OCI-LY7 (cell line): ENCODE measurements around the gene EEPD1.

Source experiments
- CTCF ChIP-seq: fragments of 200-600 bp; sonication (generic); conservative IDR thresholded peaks from 2 replicates; pipeline ENCODE4 v1.5.1; 2014; ENCODE audit warnings: mild to moderate bottlenecking, antibody characterized with exemption, low read length, moderate library complexity, mixed read lengths
- EZH2phosphoT487 ChIP-seq: fragments of 200-600 bp; sonication (generic); IDR thresholded peaks from 2 replicates; pipeline ENCODE4 v1.6.1; 2018; ENCODE audit warnings: low read depth, borderline replicate concordance, mild to moderate bottlenecking, mixed run types, antibody characterized with exemption, low read length, moderate library complexity, mixed read lengths

- TF ChIP-seq EZH2phosphoT487 (no peak), CTCF (no peak)
These were observed 133.6 kb downstream of the EEPD1 start for GRCh38 chr7:36286688-36287087.
